ENCODE measurements around the gene RBM20. TPM values are rescaled to one million over a fixed set of nuclear protein-coding genes. Genes with fewer than 3 reads are reported as not detected.

RBM20 gene
- polyA plus RNA-seq, 2 of the 4 experiments (the other 2 are of a cell fraction): 1.5 to 1.8 TPM

GRCh38 chr10:110881247-110881646, 237.1 kb downstream of the RBM20 start (continued):
- no peak for TF ChIP-seq REST (IDR thresholded peaks at IDR 0.05)
- no peak for TF ChIP-seq JUNB (IDR thresholded peaks at IDR 0.05)
- no peak for TF ChIP-seq ESRRA (IDR thresholded peaks at IDR 0.05; ENCODE audit: borderline replicate concordance, low read length)
- TF ChIP-seq RAD21 (conservative IDR thresholded peaks at IDR 0.05 in 1 of 2, IDR thresholded peaks at IDR 0.05 in 1 of 2): no peak

- TF ChIP-seq CBX8 (IDR thresholded peaks at IDR 0.05): no peak
- no peak for TF ChIP-seq BHLHE40 (IDR thresholded peaks at IDR 0.05; ENCODE audit: low read depth, low read length)
- TF ChIP-seq JUN (IDR thresholded peaks at IDR 0.05): no peak
- TF ChIP-seq HOXA7 (CRISPR knock-in tag; IDR thresholded peaks at IDR 0.05): no peak
- TF ChIP-seq PBX3 (IDR thresholded peaks at IDR 0.05): no peak
- TF ChIP-seq GATA3 (IDR thresholded peaks at IDR 0.05; ENCODE audit: borderline replicate concordance): no peak
- TF ChIP-seq E2F6 (IDR thresholded peaks at IDR 0.05; ENCODE audit: borderline replicate concordance, low read depth): no peak
- no peak for TF ChIP-seq EHMT2 (IDR thresholded peaks at IDR 0.05; ENCODE audit: low read depth)
- no peak for TF ChIP-seq CHD2 (IDR thresholded peaks at IDR 0.05; ENCODE audit: low read length, partially characterized antibody)
- TF ChIP-seq FOSL2 (IDR thresholded peaks at IDR 0.05): no peak
- TF ChIP-seq FOSL2 (CRISPR knock-in tag; IDR thresholded peaks at IDR 0.05): no peak
- TF ChIP-seq CBX2 (IDR thresholded peaks at IDR 0.05; ENCODE audit: borderline replicate concordance, low read depth): no peak
- TF ChIP-seq FOXS1 (CRISPR knock-in tag; IDR thresholded peaks at IDR 0.05): no peak
- no peak for TF ChIP-seq MAZ (IDR thresholded peaks at IDR 0.05; ENCODE audit: borderline replicate concordance, low read depth, low read length)
- TF ChIP-seq CEBPB (IDR thresholded peaks at IDR 0.05): no peak
- TF ChIP-seq POLR2AphosphoS2 (conservative IDR thresholded peaks at IDR 0.05; ENCODE audit: low read length): no peak
- no peak for TF ChIP-seq PHF8 (IDR thresholded peaks at IDR 0.05; ENCODE audit: borderline replicate concordance, low read depth)
- no peak for TF ChIP-seq TFCP2L1 (CRISPR knock-in tag; IDR thresholded peaks at IDR 0.05)
- TF ChIP-seq RNF2 (IDR thresholded peaks at IDR 0.05; ENCODE audit: borderline replicate concordance, low read depth): no peak
- H3K4me2 ChIP-seq: peak overlapping the region; percentile 24; the same call in 2 of the 3 replicates
- no peak overlapping the region for H3K27ac ChIP-seq
- no peak overlapping the region for H3K4me3 ChIP-seq
- no peak for FAIRE-seq
- H3K9me3 ChIP-seq: no peaks in the 10 kb centered on the region
- ChIA-PET CTCF (interaction anchor here (2.7 kb wide), 1 partner anchor 11 kb away, joined by 16 read pairs; no protein-coding TSS in a partner anchor), POLR2A (interaction anchor here (1.2 to 2.3 kb wide), 2 partner anchors 10 to 37 kb away, joined by 3 to 9 read pairs; partner anchors contain the start of genes BBIP1, PDCD4 and SHOC2)
- no peak for ATAC-seq
- 67% methylated on average over 4 of the region's 4 CpGs for WGBS (ENCODE audit: missing lambda C conversion rate)
- peaks cover 31% of the 10 kb centered on the region for H3K4me1 ChIP-seq
- no peak for DNase-seq (ENCODE audit: low read depth in 1 of 2, low spot score in 1 of 2)
These were observed 237.8 kb downstream of the RBM20 start for GRCh38 chr10:110881905-110882304.

Data from A549 (cell line).